Right ventricle myocardium superior (tissue), 1 donor: ENCODE measurements around the gene DGKD. TPM values are rescaled to one million over a fixed set of nuclear protein-coding genes. Genes with fewer than 3 reads are reported as not detected.

Experiments
- ATAC-seq: fragments of 200-7000 bp; cut with Tn5 transposase; one replicate; pipeline ENCODE4 v1.9.1; 2020; ENCODE audit warnings: mild to moderate bottlenecking; ENCODE audit not compliant: poor library complexity
- DNase-seq: peaks from one replicate; pipeline ENCODE4 v3.0.0-alpha.2; 2020
- intact Hi-C: fragments of 100-400 bp; cut with DNase I; formaldehyde crosslinking; loops from one replicate; pipeline ENCODE4 v1.11.2; 2022
- total RNA-seq: library from RNA; stranded (reverse); fragmentation: NEBNext Ultra II Directional; extraction: Animal tissue kit (Norgen Biotek cat#: 25700); gene quantifications from one replicate; pipeline ENCODE4 v1.2.1, GENCODE V29; 2021
- donor health status: DM: no; HTN: yes; CAD: no; lungs with severe emphysema.

DGKD gene
- total RNA-seq, 1 donor from 2014 or later, result 27.2 TPM

- no peak for ATAC-seq
These were observed 107.2 kb downstream of the DGKD start for GRCh38 chr2:233461481-233461891.

GRCh38 chr2:233462202-233462785, 108.0 kb downstream of the DGKD start:
- DNase-seq (peak; percentile 30), ATAC-seq (no peak)
- intact Hi-C loops, result no loop called here

More at GRCh38 chr2:233461481-233461891, 107.2 kb downstream of the DGKD start:
- intact Hi-C loops, result no loop called here
- DNase-seq, result peak; percentile 36

GRCh38 chr2:233462826-233463470, 108.7 kb downstream of the DGKD start:
- intact Hi-C loops, result no loop called here
- no peak for ATAC-seq
- DNase-seq, result peak; percentile 24

GRCh38 chr2:233463586-233463985, 109.3 kb downstream of the DGKD start:
- intact Hi-C loops, result no loop called here
- no peak for DNase-seq
- no peak for ATAC-seq

- ATAC-seq, result no peak
- peak; percentile 31 for DNase-seq
- intact Hi-C loops, result no loop called here
These were observed 109.8 kb downstream of the DGKD start for GRCh38 chr2:233464056-233464455.

- DNase-seq (peak; percentile 24), ATAC-seq (no peak)
- intact Hi-C loops, result no loop called here
These were observed 110.4 kb downstream of the DGKD start for GRCh38 chr2:233464531-233465240.

- intact Hi-C loops, result no loop called here
- DNase-seq, result peak; percentile 24
- no peak for ATAC-seq
These were observed 112.8 kb downstream of the DGKD start for GRCh38 chr2:233466991-233467603.

- DNase-seq (peak; percentile 34), ATAC-seq (no peak)
- intact Hi-C loops, result no loop called here
These were observed 113.9 kb downstream of the DGKD start for GRCh38 chr2:233468047-233468740.

- intact Hi-C loops, result no loop called here
- no peak for ATAC-seq
These were observed 114.4 kb downstream of the DGKD start for GRCh38 chr2:233468741-233469110.

GRCh38 chr2:233469261-233470010, 115.1 kb downstream of the DGKD start:
- intact Hi-C loops, result no loop called here
- DNase-seq, result peak; percentile 80
- peak; percentile 79 for ATAC-seq

More at GRCh38 chr2:233468741-233469110, 114.4 kb downstream of the DGKD start:
- DNase-seq, result peak; percentile 24

GRCh38 chr2:233470011-233470687, 115.9 kb downstream of the DGKD start:
- ATAC-seq, result peak; percentile 82
- DNase-seq, result peak; percentile 79
- intact Hi-C loops, result no loop called here

GRCh38 chr2:233470839-233471238, 116.5 kb downstream of the DGKD start:
- DNase-seq (peak; percentile 30), ATAC-seq (no peak)
- intact Hi-C loops, result no loop called here

- intact Hi-C loops, result no loop called here
- DNase-seq (peak; percentile 34), ATAC-seq (no peak)
These were observed 117.2 kb downstream of the DGKD start for GRCh38 chr2:233471291-233472035.

- DNase-seq, result peak; percentile 35
- intact Hi-C loops, result no loop called here
These were observed 119.1 kb downstream of the DGKD start for GRCh38 chr2:233473386-233473791.

GRCh38 chr2:233473878-233474277, 119.6 kb downstream of the DGKD start:
- peak; percentile 34 for DNase-seq
- no peak for ATAC-seq
- intact Hi-C loops, result no loop called here

More at GRCh38 chr2:233473386-233473791, 119.1 kb downstream of the DGKD start:
- no peak for ATAC-seq

- DNase-seq (peak; percentile 34), ATAC-seq (no peak)
- intact Hi-C loops, result no loop called here
These were observed 120.2 kb downstream of the DGKD start for GRCh38 chr2:233474308-233475160.
